GM18873 (cell line): Measurements from ENCODE around the gene LYST.
"Not testable (repeated sequence)": the region's sequence is repeated elsewhere in the genome, so short reads cannot be mapped to it uniquely, and the experiment has no call there.

Source experiments
- ATAC-seq: cut with Tn5 transposase; IDR thresholded peaks from one replicate; pipeline ENCODE4 v1.9.1; 2021; ENCODE audit warnings: mild to moderate bottlenecking, moderate library complexity, moderate number of reproducible peaks; ENCODE audit not compliant: unreplicated experiment, low FRiP score

Gene LYST

DNA sequence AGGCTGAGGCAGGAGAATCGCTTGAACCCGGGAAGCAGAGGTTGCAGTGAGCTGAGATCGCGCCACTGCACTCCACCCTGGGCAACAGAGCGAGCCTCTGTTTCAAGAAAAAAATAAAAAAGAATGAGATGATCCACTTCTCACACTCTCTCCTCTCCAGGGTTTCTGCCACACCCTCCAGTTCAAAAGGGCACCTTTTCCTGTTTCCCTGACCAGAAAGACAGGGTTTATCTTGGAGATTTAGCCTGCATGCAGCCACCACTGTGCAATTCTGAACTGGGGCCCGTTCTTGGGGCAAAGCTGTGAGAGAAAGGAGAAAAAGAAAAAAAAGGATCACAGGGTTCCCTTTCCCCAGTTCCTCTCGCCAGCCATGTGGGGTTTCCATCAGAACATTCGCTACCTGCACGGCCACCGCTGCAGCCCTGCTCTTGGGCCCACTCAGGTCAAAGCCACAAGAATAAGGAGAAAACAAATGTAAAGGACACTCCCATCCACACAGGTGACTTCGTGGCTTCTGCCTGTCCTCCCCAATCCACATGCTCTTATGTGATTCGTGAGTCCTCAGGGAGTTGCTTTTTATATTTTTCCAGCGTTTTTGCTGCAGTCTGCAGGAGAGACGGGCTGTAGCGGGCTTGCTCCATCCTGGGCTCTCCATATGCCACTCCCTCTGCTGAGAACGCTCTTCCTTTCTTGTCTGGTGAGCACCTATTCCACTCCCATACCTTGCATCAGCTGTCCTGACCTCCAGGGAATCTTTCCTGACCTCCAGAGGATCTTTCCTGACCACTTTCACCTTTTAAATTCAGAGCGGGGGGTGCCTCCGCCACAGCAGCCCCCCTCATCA lies 243.5 kb downstream of the LYST start:
- ATAC-seq, result no peak

DNA sequence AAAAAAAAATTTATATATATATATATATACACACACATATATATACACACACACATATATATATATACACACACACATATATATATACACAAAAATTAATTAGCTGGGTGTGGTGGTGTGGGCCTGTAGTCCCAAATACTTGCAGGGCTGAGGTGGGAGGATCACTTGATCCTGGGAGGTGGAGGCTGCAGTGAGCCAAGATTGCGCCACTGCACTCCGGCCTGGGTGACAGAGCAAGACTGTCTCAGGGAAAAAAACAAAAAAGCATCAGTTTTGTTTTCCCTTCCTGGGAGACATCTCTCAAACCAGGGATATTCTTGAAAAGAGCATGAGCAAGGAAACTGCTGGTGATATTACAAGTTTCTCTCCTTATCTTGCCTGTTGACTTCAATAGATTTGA lies 247.6 kb downstream of the LYST start:
- not testable (repeated sequence) for ATAC-seq

DNA sequence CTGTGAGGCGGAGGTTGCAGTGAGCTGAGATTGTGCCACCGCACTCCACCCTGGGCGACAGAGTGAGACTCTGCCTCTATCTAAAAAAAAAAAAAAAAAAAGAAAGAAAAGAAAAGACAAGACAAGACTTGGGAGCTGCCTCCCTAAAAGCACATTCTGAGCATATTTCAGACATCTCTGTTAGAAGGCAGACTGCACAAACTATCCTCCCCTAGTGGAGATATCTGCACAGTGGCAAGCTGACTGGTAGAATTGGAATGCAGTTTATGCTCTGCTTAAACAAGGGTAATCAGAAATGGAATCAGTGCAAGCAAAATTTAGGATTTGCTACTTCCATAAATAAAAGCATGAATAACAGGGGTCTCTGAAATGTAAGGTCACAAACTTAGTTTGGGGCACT lies 248.9 kb downstream of the LYST start:
- ATAC-seq, result no peak

DNA sequence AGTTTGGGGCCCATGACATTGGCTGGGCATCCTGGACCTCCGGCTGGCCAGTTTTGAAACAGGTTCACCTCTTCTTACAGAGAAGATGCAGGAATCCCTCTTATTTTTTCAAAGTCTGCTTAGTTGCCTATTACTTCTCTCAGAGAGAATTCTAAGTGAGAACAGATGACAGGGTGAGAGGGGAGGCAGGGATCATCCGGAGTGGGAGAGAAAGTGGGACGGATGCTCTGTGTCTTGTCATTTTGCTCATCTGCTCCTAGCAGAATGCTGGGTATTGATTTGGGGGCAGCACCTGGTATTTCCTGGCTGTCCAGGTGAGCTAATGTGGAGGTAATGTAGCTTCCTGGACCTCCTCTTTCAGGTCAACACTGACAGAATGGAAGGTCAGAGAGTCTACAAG lies 249.6 kb downstream of the LYST start:
- no peak for ATAC-seq

DNA sequence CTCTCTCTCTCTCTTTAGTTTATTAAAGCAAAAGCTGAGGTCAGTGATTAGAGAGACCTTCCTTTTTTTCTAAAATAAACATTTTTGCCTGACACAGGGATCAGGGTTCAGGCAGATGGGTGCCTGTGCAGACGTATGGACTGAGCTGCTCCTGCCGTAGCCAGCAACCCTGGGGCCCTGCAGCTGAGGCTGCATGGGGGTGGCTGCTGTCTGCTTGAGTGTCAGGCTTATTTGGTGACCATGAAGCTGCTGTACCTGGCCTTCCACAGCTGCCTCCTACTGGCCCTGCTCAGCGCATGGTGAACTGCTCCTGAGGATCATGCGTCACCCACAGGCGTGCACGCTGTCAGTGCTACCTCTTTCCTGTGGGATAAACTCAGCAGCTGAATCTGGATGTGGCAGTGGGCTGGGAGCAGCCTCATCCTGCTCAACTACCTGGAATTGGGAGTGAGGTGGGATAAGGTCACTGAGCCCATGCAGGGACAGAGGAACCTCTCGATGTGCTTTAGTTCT lies 252.2 kb downstream of the LYST start:
- no peak for ATAC-seq

DNA sequence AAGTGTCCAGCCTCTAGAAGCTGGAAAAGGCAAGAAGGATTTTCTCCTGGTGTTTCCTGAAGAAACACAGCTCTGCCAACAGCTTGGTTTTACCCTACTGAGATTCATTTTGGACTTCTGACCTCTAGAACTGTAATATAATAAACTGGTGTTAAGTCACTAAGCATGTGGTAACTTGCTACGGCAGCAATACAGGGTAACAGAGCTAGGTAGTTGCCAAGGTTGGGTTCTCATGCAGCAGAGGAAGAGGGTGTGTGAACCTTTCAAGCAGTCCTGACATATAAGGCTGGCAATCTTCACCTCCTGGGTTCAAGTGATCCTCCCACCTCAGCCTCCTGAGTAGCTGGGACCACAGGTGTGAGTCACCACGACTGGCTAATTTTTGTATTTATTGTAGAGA lies 253.1 kb downstream of the LYST start:
- no peak for ATAC-seq

DNA sequence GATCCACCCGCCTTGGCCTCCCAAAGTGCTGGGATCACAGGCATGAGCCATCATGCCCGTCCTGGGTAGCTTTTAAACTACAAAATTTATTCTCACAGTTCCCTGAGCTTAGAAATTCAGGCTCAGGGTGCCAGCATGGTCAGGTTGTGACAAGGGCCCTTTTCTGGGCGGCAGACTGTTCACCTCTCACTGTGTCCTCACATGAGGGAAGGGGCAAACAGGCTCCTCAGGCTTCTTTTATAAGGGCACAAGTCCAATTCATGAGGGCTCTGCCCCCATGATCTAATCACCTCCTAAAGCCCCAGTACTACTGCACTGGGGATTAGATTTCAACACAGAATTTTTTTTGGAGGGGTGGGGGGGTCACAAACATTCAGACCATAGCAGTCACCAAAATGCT lies 253.9 kb downstream of the LYST start:
- no peak for ATAC-seq
